ENCODE measurements around the gene ADAM8. TPM values are rescaled to one million over a fixed set of nuclear protein-coding genes. Genes with fewer than 3 reads are reported as not detected.

The ADAM8 gene
- total and polyA plus RNA-seq, 2 of the 4 experiments (the other 2 are of a cell fraction): under 0.01 to 0.74 TPM

GRCh38 chr10:133269367-133269766 lies 7.3 kb downstream of the ADAM8 start:
- H2AK9ac ChIP-seq (replicated peaks; ENCODE audit: low read depth, low read length, poor library complexity): no peak overlapping the region
- no peak overlapping the region for H2AFZ ChIP-seq (replicated peaks; ENCODE audit: low read length, poor library complexity)
- no peak for TF ChIP-seq ELK1 (IDR thresholded peaks at IDR 0.05; ENCODE audit: borderline replicate concordance, low read depth, low read length)
- TF ChIP-seq CEBPB (IDR thresholded peaks at IDR 0.05; ENCODE audit: low read depth, low read length): no peak
- TF ChIP-seq RFX5 (IDR thresholded peaks at IDR 0.05; ENCODE audit: low read depth, low read length): no peak
- TF ChIP-seq NFE2L2 (IDR thresholded peaks at IDR 0.05; ENCODE audit: low read depth, low read length): no peak
- TF ChIP-seq USF2 (IDR thresholded peaks at IDR 0.05; ENCODE audit: low read depth, low read length): no peak
- no peak for TF ChIP-seq SMC3 (IDR thresholded peaks at IDR 0.05; ENCODE audit: low read depth, low read length)
- no peak for TF ChIP-seq CTCF (conservative IDR thresholded peaks at IDR 0.05; ENCODE audit: low read depth, low read length)
- TF ChIP-seq MXI1 (IDR thresholded peaks at IDR 0.05; ENCODE audit: borderline replicate concordance, low read depth, low read length): no peak
- TF ChIP-seq MAFK (IDR thresholded peaks at IDR 0.05; ENCODE audit: low read depth, low read length): no peak
- TF ChIP-seq POLR2A (IDR thresholded peaks at IDR 0.05; ENCODE audit: low read depth, low read length): no peak
- no peak for TF ChIP-seq RCOR1 (IDR thresholded peaks at IDR 0.05; ENCODE audit: insufficient replicate concordance, low read length)
- no peak for TF ChIP-seq CHD1 (IDR thresholded peaks at IDR 0.05; ENCODE audit: low read depth, low read length)
- no peak for TF ChIP-seq MAZ (IDR thresholded peaks at IDR 0.05; ENCODE audit: borderline replicate concordance, low read depth, low read length)
- TF ChIP-seq RAD21 (IDR thresholded peaks at IDR 0.05; ENCODE audit: low read length): no peak
- TF ChIP-seq FOS (IDR thresholded peaks at IDR 0.05; ENCODE audit: low read depth, low read length): no peak
- no peak for TF ChIP-seq BHLHE40 (IDR thresholded peaks at IDR 0.05; ENCODE audit: low read depth, low read length)
- H3K4ac ChIP-seq (ENCODE audit: low read depth, low read length): no peak overlapping the region
- no peak overlapping the region for H3K4me3 ChIP-seq (ENCODE audit: insufficient read depth, low read depth, low read length)
- peaks cover 4% of the 10 kb centered on the region; the same call in 1 of the 2 replicates for H3K36me3 ChIP-seq (ENCODE audit: control insufficient read depth, insufficient read depth, low read length)
- no peak overlapping the region for H2BK5ac ChIP-seq (ENCODE audit: low read depth, low read length, poor library complexity, severe bottlenecking)
- H3K4me1 ChIP-seq (ENCODE audit: control insufficient read depth, insufficient read depth, low read length): no peaks in the 10 kb centered on the region
- H4K5ac ChIP-seq (ENCODE audit: low read depth, low read length): no peak overlapping the region
- no peak overlapping the region for H3K14ac ChIP-seq (replicated peaks; ENCODE audit: low read depth, low read length)
- H2BK120ac ChIP-seq (ENCODE audit: low read depth, low read length): no peak overlapping the region
- no peaks in the 10 kb centered on the region for H3K79me1 ChIP-seq (ENCODE audit: low read depth in 1 of 2, low read length in 2 of 2)
- intact Hi-C loops (cut with micrococcal nuclease) (no loop called here), in situ Hi-C loops (cut with MboI; ENCODE audit: low sequenced_read_pairs) (loop anchor here (25.0 kb wide), 1 partner anchor 607 kb away; no protein-coding TSS in a partner anchor), dilution Hi-C loops (cut with HindIII; ENCODE audit: low sequenced_read_pairs, unreplicated experiment) (no loop called here)
- BruUV-seq (replicated peaks): no TSS peak
- H3K4me2 ChIP-seq (ENCODE audit: low read depth, low read length): no peak overlapping the region
- no peak overlapping the region for H3K56ac ChIP-seq (ENCODE audit: extremely low read depth, insufficient read depth, low read length)
- H4K20me1 ChIP-seq (ENCODE audit: insufficient read depth, low read length): no peaks in the 10 kb centered on the region
- H3K18ac ChIP-seq (ENCODE audit: low read depth, low read length): no peak overlapping the region
- H3K9me1 ChIP-seq (ENCODE audit: insufficient read depth, low read length): no peaks in the 10 kb centered on the region
- no peak overlapping the region for H3K9ac ChIP-seq (ENCODE audit: low read depth, low read length)
- no peak overlapping the region for H2AK5ac ChIP-seq (ENCODE audit: low read depth, low read length)
- H4K91ac ChIP-seq (ENCODE audit: insufficient read depth, low read depth, low read length): no peak overlapping the region
- no peak overlapping the region for H2BK15ac ChIP-seq (ENCODE audit: low read depth, low read length)
- no peak overlapping the region for H3K27ac ChIP-seq (ENCODE audit: insufficient read depth, low read length)
- ATAC-seq (ENCODE audit: low read depth): no peak
- no peak overlapping the region for H3K23ac ChIP-seq (ENCODE audit: low read depth, low read length)
- 80% methylated on average over 16 of the region's 26 CpGs; no CpG with 5 or more reads in 1 of the 2 experiments for WGBS, 2 experiments (ENCODE audit: extremely low coverage in 2 of 2, insufficient read length in 1 of 2)
- H4K8ac ChIP-seq (ENCODE audit: low read depth in 2 of 2, low read length in 2 of 2): no peak overlapping the region
- no peak overlapping the region for H2BK20ac ChIP-seq (ENCODE audit: low read depth, low read length)
- ChIA-PET CTCF (no interaction called here), POLR2A (ENCODE audit: unreplicated experiment) (no interaction called here)
- H3K9me3 ChIP-seq (ENCODE audit: control insufficient read depth, insufficient read depth, low read length): no peaks in the 10 kb centered on the region
- no peak for DNase-seq
- H3K27me3 ChIP-seq (ENCODE audit: control insufficient read depth, insufficient read depth, low read length): no peaks in the 10 kb centered on the region; the same call in 1 of the 2 replicates
